ENCODE results near the gene GATA2.

GATA2 gene

DNA sequence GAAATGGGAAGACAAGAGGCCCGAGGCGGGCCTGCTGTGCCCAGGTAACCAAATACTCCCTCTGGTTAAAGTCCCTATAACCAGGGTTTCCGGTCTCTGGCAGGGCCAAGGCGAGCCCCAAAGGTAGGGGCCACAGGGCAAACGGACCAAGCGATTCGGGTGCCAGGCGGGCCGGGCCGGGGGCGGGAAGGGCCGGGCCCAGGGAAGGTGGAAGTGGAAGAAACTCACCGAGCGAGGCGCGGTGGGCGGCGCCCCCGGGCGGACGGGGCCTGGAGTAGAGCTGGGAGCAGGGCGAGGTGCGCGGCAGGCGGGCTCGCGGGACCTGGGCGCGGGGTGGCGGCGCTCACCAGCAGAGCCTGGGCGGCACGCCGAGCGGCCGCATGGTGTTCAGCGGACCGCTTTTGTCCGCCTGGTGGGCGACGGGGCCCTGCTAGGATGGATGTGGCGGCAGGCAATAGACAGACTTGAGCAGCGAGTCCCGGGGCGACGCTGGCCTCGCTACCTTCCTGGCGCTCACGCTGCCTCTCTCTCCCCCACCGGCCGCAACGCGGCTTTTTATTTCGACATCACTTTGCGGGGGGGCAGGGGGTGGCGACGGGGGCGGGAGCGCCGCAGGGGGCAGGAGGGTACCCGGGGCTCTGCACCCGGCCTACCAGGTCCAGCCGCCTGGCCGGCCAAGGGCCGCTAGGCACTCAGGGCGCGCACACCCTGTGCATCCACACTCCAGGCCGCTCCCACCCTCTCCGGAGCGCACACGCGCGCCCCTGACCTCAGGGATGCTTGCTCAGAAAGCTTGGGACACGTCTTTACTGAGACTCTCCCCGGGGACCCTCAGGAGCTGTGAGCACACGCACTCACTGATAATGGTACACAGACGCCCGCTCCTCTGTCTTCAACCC lies at the start of gene GATA2:
Gene GATA2 (minus strand): TSS at position 531 of the 899 bp plus-strand sequence. CDS start 6,170 bp downstream, outside the sequence.
- H3K4me3 ChIP-seq (ENCODE audit: control insufficient read depth, low read depth, low read length), result no peak within 1 kb of the TSS
- TF ChIP-seq, protein P1, sequence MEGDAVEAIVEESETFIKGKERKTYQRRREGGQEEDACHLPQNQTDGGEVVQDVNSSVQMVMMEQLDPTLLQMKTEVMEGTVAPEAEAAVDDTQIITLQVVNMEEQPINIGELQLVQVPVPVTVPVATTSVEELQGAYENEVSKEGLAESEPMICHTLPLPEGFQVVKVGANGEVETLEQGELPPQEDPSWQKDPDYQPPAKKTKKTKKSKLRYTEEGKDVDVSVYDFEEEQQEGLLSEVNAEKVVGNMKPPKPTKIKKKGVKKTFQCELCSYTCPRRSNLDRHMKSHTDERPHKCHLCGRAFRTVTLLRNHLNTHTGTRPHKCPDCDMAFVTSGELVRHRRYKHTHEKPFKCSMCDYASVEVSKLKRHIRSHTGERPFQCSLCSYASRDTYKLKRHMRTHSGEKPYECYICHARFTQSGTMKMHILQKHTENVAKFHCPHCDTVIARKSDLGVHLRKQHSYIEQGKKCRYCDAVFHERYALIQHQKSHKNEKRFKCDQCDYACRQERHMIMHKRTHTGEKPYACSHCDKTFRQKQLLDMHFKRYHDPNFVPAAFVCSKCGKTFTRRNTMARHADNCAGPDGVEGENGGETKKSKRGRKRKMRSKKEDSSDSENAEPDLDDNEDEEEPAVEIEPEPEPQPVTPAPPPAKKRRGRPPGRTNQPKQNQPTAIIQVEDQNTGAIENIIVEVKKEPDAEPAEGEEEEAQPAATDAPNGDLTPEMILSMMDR (conservative IDR thresholded peaks at IDR 0.05; ENCODE audit: control insufficient read depth, insufficient read depth, low read depth, low read length), result no peak
- DNase-seq (ENCODE audit: low read depth), result no peak

DNA sequence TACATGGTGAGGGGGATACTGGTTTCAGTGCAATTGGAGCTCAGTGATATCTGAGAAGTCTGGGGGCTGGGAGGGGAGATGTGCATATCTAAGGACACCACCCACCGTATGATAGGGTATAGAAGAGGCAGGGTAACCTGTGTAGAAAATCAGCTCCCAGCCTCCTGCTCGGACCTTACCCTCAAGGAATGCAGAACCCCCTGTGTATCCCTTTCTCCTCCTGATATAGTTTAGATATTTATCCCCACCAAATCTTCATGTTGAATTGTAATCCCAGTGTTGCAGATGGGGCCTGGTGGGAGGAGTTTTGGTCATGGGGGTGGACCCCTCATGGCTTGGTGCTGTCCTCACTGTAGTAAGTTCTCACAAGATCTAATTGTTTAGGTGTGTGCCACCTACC lies 48.2 kb upstream of the GATA2 start:
- no peak overlapping the region for H3K4me3 ChIP-seq (ENCODE audit: control insufficient read depth, low read depth, low read length)
- TF ChIP-seq, protein P1 (conservative IDR thresholded peaks at IDR 0.05; ENCODE audit: control insufficient read depth, insufficient read depth, low read depth, low read length), result no peak
- no peak for DNase-seq (ENCODE audit: low read depth)

DNA sequence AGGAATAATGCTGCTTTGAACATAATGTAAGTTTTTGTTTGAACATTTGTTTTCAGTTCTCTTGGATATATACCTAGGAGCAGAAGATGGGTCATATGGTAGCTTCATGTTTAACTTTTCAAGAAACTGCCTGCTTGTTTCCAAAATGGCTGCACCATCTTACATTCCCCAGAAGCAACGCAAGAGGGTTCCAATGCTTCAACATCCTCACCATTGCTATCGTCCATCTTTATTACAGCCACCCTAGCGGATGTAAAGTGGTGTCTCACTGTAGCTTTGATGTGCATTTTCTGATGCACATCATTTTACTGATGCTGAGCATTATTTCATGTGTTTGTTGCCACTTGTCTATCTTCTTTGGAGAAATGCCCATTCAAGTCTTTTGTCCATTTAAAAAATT lies 46.4 kb upstream of the GATA2 start:
- H3K4me3 ChIP-seq (ENCODE audit: control insufficient read depth, low read depth, low read length), result no peak overlapping the region
- no peak for DNase-seq (ENCODE audit: low read depth)
- TF ChIP-seq, protein P1 (conservative IDR thresholded peaks at IDR 0.05; ENCODE audit: control insufficient read depth, insufficient read depth, low read depth, low read length), result no peak

DNA sequence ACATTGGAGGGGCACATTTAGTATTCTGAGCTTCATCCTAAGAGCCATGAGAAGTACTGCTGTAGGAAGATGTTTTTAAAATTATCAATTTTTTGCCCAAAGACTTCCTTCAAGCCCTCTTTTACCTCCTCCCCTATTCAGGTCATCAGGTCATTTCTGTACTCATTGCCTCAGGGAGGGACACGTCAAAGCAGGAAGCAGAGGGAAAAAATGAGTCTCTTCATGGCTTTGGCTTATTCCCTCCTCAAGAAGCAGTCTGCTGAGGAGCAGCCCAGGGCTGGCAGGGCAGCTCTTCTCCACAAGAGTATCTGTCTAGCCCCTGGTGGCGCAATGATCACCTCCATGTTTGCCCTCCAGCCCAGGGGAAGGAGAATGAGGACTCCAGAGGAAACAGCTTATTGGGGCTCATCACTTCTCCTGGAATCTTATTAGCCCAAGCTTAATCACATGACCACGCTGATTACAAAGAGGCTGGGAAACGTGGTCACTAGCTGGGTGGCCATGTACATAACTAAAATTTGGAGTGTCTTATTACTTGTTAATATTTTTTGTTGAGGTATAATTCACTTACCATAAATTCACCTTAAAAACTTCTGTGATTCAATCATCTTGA lies 44.2 kb upstream of the GATA2 start:
- no peak for DNase-seq (ENCODE audit: low read depth)
- TF ChIP-seq, protein P1 (conservative IDR thresholded peaks at IDR 0.05; ENCODE audit: control insufficient read depth, insufficient read depth, low read depth, low read length), result no peak
- no peak overlapping the region for H3K4me3 ChIP-seq (ENCODE audit: control insufficient read depth, low read depth, low read length)

DNA sequence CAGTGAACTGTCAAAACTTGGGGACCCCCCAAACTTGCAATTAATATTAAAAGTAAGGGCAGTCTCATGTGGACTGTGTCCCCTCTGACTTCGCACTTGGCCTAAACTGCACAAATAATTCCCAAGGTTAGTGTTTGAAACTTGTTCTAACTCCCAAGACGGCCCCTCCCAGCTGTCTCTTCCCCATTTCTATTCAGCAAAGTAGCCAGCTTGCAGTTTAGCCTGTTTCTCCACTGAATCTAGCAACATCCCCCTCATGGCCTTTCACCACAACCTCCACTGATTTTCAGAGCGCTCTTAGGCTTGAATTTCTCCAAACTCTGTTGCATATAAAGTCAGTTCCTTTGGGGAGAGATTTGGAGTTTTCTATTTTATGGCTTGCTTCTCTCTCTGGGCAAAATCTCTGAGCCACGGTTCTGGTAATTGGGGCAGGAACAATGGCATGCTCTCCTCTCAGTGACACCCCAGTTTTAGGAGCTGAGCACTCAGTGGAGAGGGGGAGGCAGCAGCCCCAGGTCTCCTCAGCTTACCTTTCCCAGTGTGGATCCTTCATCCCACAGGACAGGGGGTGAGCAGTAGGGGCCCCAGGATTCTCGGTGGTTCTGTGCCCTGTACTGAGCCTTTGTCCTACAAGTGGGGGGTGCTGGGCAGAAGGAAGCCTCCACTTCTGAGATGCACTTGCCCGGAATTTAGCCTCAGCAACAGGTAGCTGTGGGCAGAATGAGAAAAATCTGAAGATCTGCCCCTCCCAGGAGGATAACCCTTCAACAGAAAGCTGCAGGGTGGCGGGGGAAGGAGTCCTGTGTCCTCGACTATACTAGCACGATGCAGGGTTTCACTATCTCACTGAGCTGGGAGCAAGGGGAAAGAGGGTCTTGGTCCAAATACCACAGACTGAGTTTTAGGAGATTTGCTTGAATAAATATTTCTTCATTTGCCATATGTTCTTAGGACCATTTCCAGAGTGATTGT lies 39.3 kb upstream of the GATA2 start:
- DNase-seq (ENCODE audit: low read depth), result no peak
- TF ChIP-seq, protein P1 (conservative IDR thresholded peaks at IDR 0.05; ENCODE audit: control insufficient read depth, insufficient read depth, low read depth, low read length), result no peak
- no peak overlapping the region for H3K4me3 ChIP-seq (ENCODE audit: control insufficient read depth, low read depth, low read length)

Measured in fibroblast of mammary gland (primary cell).